ENCODE data around the gene KLHL26.

DNA sequence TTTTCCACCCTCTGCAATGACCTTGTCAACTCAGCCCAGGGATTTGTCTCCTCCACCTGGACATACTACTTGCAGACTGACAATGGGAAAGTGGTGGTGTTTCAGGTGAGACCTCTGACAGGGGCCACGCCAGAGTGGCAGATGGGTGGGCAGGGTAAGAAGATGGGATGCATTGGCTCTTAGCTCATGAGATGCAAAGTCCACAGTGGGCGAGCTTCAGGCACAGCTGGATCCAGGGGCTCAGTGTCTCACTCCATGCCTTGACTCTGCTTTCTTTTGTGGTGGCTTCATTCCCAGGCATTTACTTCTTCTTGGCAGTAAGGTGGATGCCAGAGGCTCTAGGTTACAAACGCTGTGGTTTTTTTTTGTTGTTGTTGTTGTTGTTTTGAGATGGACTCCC is 20.8 kb upstream of the KLHL26 start:
- TF ChIP-seq, protein P1, sequence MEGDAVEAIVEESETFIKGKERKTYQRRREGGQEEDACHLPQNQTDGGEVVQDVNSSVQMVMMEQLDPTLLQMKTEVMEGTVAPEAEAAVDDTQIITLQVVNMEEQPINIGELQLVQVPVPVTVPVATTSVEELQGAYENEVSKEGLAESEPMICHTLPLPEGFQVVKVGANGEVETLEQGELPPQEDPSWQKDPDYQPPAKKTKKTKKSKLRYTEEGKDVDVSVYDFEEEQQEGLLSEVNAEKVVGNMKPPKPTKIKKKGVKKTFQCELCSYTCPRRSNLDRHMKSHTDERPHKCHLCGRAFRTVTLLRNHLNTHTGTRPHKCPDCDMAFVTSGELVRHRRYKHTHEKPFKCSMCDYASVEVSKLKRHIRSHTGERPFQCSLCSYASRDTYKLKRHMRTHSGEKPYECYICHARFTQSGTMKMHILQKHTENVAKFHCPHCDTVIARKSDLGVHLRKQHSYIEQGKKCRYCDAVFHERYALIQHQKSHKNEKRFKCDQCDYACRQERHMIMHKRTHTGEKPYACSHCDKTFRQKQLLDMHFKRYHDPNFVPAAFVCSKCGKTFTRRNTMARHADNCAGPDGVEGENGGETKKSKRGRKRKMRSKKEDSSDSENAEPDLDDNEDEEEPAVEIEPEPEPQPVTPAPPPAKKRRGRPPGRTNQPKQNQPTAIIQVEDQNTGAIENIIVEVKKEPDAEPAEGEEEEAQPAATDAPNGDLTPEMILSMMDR (IDR thresholded peaks at IDR 0.05; ENCODE audit: low read length) = no peak
- no peak for TF ChIP-seq EZH2phosphoT487 (IDR thresholded peaks at IDR 0.05; ENCODE audit: low read length)
- TF ChIP-seq EZH2 (optimal IDR thresholded peaks at IDR 0.05; ENCODE audit: low read depth, low read length) = no peak

All from MM.1S (cell line).